ENCODE results near the gene ZNF354B.
A peak's percentile ranks its signal among the peaks of the same experiment; 100 is the strongest.
"Not testable (repeated sequence)": the region's sequence is repeated elsewhere in the genome, so short reads cannot be mapped to it uniquely, and the experiment has no call there.

The ZNF354B gene

DNA sequence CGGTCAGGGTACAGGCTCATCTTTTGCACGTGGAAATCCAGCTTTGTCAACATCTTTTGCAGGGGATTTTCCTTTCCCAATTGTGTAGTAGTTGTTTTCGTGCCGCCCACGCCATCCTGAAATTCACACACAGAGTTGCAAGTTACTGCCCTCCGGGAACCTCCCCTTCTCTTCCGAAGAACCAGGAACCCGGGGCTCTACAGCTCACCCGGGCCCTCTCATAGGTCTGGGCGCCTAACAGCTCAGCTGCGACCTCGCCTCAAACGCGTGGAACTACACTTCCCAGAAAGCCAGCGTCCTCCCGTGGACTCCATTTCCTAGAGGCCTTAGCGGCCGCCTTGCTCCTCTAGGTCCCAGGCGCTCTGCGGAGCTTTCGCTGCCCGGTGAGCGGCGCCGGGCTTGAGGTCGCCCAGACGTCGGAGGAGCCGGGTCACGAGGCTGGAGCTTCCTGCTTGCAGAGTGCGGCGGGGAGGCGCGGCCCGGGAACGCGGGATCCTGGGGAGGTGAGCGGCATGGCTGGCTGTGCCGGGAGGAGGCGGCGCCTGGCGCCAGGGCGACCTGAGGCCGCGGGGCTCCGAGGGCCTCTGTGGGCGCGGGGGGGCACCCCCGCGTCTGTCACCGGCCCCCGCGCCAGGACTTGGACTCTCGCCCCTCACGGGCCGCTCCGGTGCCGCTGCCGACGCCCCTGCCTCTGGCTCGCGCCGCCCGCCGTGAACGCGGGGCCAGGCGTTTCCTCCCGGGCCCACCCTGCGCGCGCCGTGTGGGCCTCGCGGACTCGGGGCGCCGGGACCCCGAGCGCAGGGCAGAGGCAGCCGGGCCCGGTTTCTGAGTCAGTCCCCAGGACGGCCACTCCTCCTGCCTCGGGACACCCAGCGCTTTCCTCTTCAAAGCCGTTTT is at the start of gene ZNF354B:
Gene ZNF354B (plus strand): TSS at position 329 of the 897 bp plus-strand sequence. CDS start 1,095 bp downstream, outside the sequence.
- peak; percentile 86 for DNase-seq

DNA sequence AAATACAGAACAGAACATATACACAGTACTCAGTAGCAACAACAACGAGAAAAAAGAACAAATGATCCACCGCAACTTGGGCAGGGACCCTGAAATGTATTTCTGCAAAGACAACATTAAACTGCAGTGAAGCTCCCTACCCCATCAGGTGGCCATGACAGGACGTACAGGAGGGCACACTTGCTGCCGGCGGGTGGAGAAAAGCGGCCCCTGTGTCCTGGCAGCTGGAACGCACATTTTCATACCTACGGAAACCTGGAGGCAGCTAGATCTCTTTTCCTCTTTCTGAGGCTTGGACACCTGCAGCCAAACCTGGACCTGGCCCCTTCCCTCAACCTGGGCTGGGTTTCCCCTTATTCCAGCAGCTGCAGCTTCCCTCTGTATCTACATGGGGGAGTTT is 42.2 kb upstream of the ZNF354B start:
- no peak for DNase-seq

DNA sequence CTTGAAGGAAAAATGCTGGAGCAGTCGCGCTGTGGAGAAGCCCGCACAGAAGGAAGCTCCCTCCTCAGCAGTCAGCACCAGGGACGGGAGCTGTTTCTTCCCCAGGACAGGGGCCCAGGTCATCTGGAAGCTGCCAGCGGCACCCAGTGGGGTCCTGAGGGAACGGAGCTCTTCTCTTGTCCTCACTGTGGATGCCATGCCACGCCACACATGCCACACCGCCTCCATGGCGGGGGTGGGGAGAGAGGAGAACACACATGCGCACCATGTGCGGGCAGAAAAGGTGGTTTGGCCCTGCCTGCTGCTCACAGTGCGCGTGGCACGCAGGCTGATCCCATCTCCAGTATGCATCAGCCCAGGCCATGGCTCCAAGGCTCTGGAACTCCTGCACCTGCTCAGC is 41.7 kb upstream of the ZNF354B start:
- no peak for DNase-seq

DNA sequence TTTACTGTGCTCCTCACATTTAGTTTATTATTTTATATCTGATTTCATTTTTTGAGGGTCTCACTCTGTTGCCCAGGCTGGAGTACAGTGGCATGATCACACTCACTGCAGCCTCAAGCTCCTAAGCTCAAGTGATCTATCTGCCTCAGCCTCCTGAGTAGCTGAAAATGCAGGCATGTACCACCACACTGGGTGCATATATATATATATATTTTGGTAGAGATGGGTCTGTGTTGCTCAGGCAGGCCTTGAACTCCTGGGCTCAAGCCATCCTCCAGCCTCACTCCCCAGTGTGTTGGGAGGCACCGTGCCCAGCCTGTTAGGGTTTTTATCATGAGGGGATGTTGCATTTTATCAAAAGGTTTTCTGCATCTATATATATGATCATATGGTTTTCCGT is 39.8 kb upstream of the ZNF354B start:
- DNase-seq: no peak

DNA sequence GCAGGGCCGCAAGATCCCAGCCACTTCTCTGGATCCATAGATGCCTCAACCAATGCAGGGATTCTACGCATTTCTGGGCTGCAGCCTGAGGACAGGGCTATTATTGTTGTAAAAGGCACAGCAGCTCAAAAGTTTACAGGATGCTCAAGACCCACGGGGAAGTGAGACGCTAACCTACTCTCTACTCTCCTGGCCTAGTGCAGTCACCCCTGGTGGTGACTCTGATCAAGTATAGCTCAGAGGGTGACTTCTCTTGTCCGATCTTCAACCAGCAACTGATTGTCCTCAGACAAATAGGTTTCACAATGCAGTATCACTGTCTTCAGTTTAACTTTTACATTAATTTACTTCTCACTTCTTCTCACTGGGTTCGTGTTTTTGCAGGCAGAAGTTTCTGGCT is 34.3 kb upstream of the ZNF354B start:
- no peak for DNase-seq

DNA sequence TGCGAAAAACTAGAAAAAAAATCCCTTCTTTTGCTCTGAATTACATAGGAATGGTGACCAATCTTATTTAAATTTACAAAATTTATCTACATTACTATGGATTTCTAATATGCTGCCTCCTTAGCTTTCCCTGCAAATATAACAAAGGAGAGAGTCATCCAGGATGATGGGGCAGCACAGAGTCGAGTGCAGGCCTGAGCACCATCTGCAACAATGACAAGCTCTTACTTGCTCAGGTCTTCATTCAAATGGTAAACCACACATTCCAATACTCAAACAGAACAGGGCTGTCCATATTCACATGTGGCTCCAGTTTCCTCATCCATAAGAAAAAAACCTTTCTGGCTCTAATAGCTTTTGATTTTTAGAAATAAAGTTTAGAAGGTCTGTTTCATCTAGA is 33.5 kb upstream of the ZNF354B start:
- no peak for DNase-seq

DNA sequence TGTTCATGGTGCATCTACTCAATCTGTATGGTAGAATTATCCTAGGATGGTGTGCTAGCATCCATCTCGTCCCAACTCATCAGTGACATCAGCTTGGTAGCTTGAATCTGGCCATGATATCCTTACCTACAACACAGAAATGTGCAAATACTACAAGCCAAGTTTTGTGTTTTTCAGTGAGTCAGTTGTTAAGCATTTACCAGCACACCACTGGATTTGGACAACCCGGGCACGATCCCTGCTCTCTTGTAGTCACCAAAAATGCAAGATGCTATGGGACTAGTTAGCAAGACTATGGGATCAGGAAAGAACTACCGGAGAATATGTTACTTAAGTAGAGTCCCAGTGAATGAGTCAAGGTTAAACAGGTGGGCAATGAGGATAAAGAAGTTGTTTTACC is 32.1 kb upstream of the ZNF354B start:
- DNase-seq: no peak

DNA sequence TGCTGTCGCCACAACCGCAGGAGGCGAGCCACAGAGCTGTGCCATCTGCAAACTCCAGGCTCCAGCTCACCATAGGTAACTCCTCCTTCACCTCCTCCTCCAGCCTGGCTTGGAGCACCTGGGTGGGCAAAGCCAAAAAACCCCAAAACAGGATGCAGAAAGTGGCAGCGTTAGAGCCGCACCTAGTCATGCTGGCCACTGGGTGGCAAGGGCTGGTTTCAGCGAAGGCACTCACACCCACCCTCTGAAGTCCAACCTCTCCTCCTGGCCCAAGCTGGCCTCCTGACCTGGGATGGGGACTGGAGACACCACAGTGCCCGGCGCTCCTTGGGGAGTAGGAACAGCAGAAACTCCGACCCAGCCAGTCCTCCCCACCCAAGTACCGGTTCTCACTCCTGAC is 28.7 kb upstream of the ZNF354B start:
- DNase-seq: no peak

DNA sequence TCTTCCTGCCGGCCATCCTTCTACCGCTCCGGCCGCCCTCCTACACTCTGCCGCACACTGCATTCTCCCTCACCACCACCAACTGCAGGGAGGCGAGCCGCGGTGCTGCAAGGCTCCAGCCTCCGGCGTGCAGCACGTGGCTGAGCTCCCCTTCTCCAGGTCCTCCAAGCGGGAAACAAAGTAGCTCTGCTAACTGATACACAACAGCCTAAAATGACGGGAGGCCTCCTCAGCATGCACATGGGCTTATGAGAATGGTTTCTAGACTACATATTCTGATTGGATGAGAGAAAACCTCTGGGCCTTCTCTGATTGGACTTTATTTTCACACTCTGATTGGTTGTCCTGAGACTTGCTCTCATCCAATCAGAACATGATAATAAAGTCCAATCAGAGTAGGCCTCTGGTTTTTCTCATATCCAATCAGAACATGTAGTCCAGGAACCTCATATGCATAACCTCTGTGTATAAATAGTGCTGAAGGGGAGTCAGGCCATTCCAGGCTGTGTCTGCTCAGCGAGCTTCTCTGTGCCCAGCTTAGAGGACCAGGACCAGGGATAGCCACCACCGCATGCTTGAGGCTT is 27.0 kb upstream of the ZNF354B start:
- no peak for DNase-seq

DNA sequence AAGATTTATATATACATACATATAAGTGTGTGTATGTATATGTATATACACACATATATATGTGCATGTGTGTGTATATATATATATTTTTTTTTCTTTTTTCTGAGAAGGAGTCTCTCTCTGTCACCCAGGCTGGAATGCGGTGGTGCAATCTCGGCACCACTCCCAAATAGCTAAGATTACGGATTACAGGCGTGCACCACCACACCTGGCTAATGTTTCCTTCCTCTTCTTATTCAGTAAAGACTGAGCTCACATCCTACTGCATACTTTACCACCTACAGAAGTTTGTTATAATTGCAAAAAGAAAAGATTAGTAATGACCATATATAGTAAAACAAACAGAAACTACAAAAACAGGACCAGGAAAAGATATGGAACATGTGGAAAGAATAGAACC is 23.1 kb upstream of the ZNF354B start:
- no peak for DNase-seq

DNA sequence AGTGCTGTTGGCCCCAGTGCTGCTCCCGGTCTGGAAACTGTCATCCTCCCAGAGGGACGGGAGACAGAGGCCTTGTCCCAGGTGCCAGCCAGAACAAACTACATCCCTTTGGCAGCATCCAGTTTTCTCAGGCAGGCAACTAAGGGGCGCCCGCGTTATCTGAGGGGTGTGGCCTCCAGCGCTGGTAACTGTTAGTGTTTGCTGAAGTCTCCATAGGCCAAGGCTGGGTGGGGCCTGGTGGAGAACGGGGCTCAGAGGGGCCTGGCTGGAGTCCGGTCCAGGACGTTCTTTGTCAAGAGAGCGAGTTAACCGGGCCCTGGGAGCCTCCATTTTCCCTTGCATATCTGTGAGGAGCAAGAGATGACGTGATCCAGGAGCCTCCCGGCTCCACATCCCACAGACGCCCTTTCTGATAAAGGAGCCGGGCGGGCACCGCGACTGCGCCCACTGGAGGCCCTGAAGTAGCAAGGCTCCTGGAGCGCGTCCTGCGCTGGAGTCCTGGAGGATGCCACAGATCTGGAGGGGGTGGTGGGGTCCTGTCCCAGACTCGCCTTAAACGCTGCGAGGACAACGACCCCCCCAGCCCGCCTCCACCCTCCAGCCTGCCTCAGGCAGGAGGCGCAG is 20.9 kb upstream of the ZNF354B start:
- not testable (repeated sequence) for DNase-seq

DNA sequence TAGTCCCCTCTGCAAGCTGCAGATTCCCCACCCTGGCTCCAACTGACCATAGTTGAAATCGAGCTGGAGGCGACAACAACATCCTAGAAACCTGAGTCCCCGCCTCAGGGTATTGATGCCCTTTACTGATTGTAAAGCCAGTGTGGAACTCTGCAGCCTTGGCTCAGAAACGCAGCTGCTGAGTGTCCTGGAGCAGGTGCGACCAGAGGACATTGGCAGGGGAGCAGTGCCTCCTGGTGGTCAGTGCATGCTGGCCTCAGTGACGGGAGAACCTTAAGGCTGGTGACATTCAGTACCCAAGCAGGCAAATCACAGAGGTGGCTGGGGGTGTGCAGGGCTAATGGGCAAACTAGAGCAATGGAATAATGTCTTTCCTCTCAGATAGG is 20.4 kb upstream of the ZNF354B start:
- DNase-seq: peak; percentile 20

DNA sequence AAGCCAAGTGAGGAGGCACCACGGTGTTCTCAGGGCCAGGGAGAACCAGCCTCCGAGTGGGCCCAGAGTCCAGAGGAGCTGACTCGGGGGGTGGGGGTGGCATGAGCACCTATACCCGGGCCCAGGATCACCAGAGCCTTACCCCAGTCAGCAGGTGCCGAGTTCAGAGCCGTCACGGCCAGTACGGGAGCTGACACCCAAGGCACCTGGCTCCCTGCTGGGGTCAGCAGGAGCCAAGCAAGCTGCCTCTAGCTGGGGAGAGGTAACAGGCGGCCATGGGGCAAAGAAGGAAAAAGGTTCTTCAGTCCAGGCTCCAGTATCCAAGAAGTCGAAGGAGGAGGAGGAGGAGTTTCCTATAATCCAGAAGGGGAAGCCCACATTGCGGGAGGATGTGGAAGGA is 19.4 kb upstream of the ZNF354B start:
- DNase-seq: not testable (repeated sequence)

DNA sequence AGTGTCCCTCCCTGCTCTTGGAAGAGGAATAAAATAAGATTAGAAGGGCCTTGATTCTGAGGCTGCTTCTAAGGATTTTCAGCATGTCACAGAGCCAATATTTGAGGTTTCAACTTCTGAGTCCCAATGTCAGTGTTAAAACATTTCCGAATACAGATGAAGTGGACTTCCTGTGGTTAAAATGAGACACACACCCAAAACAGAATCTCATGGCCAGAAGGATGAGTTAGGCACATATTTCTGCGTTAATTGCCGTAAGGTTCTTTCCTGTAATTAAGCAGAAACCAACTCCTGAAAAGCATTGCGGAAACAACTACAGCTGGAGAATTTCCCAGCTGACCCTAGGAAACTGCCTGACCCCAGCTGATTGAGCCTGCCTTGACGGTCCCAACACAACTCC is 10.4 kb upstream of the ZNF354B start:
- DNase-seq: no peak

DNA sequence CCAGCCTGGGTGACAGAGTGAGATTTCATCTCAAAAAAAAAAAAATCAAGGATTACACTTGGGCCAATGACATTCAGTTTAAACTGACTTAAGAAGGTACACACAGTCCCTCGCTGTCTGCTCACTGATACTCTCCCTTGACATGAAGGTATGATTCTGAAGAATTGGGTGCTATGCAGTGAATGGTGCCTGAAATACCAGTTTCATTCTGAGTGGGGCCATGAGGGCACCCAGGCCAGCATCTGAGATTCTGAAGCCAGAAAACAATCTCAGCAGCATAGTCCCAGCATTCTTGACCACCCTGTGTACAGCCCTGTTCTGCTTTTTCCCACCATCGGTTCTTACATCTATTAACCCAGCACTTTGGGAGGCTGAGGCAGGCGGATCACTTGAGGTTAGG is 7.8 kb upstream of the ZNF354B start:
- no peak for DNase-seq

DNA sequence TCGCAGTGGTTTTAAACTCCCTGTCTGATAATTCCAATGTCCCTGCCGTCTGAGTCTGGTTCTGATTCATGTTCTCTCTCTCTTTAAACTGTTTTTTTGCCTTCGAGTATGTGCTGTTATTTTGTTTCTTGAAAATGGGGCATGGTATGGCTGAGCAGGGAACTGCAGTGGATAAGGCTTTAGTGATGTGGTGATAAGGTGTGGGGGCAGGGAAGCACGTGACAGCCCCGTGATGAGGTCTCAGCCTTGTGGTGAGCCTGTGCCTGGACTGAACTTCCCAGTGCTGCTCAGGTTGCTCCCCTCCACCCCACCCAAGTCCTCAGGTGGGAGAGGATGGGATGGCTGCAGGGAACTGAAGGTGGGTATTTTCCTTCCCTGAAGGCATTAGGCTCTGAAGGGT is 5.5 kb upstream of the ZNF354B start:
- no peak for DNase-seq

DNA sequence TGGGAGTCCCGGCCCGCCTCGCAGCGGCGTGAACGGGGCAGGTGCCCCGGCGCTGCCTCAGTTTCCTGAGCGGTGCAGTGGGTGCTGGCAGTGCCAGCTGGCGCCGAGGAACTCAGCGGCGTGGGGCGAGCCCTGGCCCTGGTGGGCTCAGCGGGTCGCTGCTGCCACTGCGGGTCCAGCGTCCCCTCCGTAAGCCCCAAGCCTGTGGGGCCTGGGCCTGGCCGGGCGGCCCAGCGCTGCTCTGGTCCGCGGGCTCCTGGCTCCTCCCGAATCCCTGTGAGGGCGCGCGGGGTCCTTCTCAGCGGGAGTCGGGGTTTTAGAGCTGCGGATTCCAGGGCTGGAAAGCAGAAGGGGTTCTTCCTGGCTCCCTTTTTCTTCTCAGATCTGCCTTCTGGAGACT is 862 bp downstream of the ZNF354B start:
- not testable (repeated sequence) for DNase-seq

DNA sequence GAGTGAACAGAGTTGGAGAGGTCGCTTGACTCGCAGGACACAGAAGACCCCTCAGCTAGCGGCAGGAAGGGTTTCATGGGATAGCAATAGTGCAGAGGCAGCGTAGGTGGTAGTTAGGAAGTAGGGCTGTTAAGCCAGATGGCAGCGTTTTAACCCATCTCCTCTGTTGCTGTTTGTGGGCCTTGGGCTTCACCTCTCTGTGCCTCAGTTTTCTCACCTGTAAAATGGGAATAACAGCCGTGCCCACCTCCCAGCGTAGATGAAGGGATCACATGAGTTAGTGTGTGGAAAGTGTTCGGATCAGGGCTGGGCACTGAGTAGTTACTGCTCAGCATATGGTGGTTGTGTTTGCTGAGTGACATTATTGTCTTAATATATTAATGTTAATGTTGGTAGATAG is 1.9 kb downstream of the ZNF354B start:
- no peak for DNase-seq

DNA sequence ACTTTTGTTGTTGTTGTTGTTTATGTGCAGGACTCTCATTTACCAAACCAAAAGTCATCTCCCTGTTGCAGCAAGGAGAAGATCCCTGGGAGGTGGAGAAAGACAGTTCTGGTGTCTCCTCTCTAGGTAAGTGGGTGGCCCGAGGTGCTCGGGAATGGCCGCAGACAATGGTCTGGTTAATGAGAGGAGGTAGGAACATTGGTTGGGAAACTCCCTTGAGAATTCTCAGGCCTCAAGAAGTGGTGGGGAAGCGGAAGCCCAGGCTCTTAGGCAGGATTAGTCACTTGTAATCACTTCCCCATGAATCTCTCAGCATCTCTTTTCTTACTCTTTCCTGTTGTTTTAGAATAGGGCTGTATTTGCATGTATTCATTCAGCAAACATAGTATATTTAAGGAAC is 7.2 kb downstream of the ZNF354B start:
- DNase-seq: no peak

DNA sequence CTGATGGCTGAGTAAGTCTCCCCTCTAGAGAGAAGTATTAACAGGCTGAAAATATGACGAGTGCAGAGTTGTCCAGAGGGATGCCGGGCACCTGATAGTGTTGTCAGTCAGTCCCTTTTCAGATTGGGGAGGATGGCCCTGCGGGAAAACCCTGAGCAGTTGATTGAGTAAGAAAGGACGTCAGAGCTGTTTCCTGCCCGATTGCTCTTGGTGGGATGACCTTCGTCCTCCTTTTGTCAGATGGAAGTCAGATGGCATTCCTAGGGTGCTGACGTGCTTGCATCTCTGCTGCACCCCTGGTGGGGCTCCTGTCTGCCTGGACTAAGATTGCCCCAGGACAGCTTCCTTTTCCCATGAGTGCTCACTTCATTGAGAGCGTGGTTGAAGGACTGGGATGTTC is 9.8 kb downstream of the ZNF354B start:
- DNase-seq: no peak

DNA sequence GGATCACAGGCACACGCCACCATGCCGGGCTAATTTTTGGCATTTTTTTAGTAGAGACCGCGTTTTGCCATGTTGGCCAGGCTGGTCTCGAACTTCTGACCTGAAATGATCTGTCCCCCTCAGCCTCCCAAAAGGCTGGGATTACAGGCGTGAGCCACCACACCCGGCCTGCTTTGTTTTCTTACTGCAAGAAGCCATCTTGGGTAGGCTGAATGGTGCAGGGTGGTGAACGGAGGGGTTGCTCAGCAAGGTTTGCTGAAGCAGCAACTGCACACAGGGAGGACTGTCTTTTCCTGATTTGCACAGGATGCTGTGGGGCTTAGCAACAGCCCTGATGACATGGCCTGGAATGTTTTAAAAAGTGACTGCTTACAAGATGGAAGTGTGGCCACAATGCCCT is 10.7 kb downstream of the ZNF354B start:
- no peak for DNase-seq

DNA sequence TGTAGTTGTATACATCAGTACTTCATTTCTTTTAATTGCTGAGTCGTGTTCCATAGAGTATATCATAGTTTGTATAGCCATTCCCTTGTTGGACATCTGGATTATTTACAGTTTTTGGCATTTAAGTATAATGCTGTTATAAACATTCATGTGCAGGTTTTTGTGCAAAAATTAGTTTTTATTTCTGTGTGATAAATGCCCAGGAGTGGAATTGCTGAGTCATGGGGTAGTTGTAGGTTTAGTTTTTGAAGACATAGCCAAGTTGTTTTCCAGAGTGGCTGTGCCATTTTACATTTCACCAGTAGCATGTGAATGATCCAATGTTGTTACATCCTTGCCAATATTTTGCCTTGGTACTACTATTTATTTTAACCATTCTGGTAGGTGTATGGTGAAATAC is 12.5 kb downstream of the ZNF354B start:
- no peak for DNase-seq

DNA sequence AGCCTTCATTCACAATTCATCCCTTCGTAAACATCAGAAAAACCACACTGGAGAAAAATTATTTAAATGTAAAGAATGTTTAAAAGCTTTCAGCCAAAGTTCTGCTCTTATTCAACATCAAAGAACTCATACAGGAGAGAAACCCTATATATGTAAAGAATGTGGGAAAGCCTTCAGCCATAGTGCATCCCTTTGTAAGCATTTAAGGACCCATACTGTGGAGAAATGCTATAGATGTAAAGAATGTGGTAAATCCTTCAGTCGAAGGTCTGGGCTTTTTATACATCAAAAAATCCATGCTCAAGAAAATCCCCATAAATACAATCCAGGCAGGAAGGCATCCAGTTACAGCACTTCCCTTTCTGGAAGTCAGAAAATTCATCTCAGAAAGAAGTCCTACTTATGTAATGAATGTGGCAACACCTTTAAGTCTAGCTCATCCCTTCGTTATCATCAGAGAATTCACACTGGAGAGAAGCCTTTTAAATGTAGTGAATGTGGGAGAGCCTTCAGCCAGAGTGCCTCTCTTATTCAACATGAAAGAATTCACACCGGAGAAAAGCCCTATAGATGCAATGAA is 23.5 kb downstream of the ZNF354B start:
- DNase-seq: not testable (repeated sequence)

All from activated CD4-positive, alpha-beta T cell treated with anti-CD3 and anti-CD28 coated beads, Interleukin-2, amount 50 U/mL, for 16 hours (primary cell).